ENCODE data around the gene AXDND1. TPM values are rescaled to one million over a fixed set of nuclear protein-coding genes. Genes with fewer than 3 reads are reported as not detected.

The AXDND1 gene
- polyA plus RNA-seq, 1 of the 3 experiments (the other 2 are of a cell fraction) = 0.16 TPM

DNA sequence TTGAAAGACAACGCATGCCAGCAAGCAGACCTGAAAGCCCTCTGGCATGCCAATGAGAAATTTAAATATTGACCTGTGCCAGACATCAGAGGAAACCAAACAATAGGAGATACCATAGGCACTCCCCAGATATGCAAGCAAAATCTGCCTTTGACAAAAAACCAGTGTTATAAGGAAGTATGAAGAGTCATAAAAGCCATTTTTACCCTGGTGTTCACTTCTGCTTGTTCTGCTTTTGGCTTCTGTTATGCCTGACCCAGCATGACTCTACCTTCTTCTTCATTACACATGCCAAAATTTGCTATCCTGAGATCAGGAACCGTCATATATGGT lies 183.6 kb downstream of the AXDND1 start:
- Histone ChIP-seq H3K4me2 (no peak overlapping the region), H3K36me3 (replicated peaks in 1 of 2; ENCODE audit: control insufficient read depth in 1 of 2, insufficient read depth in 2 of 2, low read length in 1 of 2) (no peaks in the 10 kb centered on the region), H4K20me1 (ENCODE audit: insufficient read depth) (no peaks in the 10 kb centered on the region), H3K9me2 (no peaks in the 10 kb centered on the region), H3K27ac (ENCODE audit: low read depth in 2 of 2, low read length in 1 of 2) (no peak overlapping the region), H3K9ac (no peak overlapping the region), H3K4me1 (ENCODE audit: control insufficient read depth in 1 of 2, insufficient read depth in 2 of 2, low read depth in 1 of 2, low read length in 1 of 2) (no peaks in the 10 kb centered on the region), H2AFZ (ENCODE audit: low read depth) (no peak overlapping the region), H3K79me2 (ENCODE audit: insufficient read depth) (no peaks in the 10 kb centered on the region), H3F3A (replicated peaks; ENCODE audit: insufficient read depth) (no peaks in the 10 kb centered on the region), H3K27me3 (ENCODE audit: insufficient read depth) (no peaks in the 10 kb centered on the region; the same call in 1 of the 2 replicates), H3K9me3 (no peaks in the 10 kb centered on the region), H3K4me3 (ENCODE audit: low read depth in 2 of 2, low read length in 1 of 2) (no peak overlapping the region)
- CTCF ChIA-PET = interaction anchor here (0.9 kb wide), 1 partner anchor 36 kb away, joined by 3 read pairs; no protein-coding TSS in a partner anchor
- POLR2A ChIA-PET = no interaction called here
- DNase-seq = no peak
- 12% methylated on average over 2 of the region's 2 CpGs for WGBS (ENCODE audit: low lambda C conversion rate)
- TF ChIP-seq ELF1 (IDR thresholded peaks at IDR 0.05) = no peak
- no peak for TF ChIP-seq TCF12 (IDR thresholded peaks at IDR 0.05)
- no peak for TF ChIP-seq POLR2AphosphoS5 (IDR thresholded peaks at IDR 0.05; ENCODE audit: low read depth, low read length)
- no peak for TF ChIP-seq FOXJ3 (CRISPR knock-in tag; IDR thresholded peaks at IDR 0.05)
- TF ChIP-seq EZH2phosphoT487 (IDR thresholded peaks at IDR 0.05; ENCODE audit: borderline replicate concordance, low read depth) = no peak
- TF ChIP-seq EP300 (IDR thresholded peaks at IDR 0.05; ENCODE audit: borderline replicate concordance in 1 of 2, low read depth in 1 of 2, low read length in 1 of 2) = no peak
- TF ChIP-seq, protein P1, sequence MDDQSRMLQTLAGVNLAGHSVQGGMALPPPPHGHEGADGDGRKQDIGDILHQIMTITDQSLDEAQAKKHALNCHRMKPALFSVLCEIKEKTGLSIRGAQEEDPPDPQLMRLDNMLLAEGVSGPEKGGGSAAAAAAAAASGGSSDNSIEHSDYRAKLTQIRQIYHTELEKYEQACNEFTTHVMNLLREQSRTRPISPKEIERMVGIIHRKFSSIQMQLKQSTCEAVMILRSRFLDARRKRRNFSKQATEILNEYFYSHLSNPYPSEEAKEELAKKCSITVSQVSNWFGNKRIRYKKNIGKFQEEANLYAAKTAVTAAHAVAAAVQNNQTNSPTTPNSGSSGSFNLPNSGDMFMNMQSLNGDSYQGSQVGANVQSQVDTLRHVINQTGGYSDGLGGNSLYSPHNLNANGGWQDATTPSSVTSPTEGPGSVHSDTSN (IDR thresholded peaks at IDR 0.05) = no peak
- TF ChIP-seq TEAD4 (IDR thresholded peaks at IDR 0.05; ENCODE audit: borderline replicate concordance, insufficient read depth) = no peak
- TF ChIP-seq, protein P2, sequence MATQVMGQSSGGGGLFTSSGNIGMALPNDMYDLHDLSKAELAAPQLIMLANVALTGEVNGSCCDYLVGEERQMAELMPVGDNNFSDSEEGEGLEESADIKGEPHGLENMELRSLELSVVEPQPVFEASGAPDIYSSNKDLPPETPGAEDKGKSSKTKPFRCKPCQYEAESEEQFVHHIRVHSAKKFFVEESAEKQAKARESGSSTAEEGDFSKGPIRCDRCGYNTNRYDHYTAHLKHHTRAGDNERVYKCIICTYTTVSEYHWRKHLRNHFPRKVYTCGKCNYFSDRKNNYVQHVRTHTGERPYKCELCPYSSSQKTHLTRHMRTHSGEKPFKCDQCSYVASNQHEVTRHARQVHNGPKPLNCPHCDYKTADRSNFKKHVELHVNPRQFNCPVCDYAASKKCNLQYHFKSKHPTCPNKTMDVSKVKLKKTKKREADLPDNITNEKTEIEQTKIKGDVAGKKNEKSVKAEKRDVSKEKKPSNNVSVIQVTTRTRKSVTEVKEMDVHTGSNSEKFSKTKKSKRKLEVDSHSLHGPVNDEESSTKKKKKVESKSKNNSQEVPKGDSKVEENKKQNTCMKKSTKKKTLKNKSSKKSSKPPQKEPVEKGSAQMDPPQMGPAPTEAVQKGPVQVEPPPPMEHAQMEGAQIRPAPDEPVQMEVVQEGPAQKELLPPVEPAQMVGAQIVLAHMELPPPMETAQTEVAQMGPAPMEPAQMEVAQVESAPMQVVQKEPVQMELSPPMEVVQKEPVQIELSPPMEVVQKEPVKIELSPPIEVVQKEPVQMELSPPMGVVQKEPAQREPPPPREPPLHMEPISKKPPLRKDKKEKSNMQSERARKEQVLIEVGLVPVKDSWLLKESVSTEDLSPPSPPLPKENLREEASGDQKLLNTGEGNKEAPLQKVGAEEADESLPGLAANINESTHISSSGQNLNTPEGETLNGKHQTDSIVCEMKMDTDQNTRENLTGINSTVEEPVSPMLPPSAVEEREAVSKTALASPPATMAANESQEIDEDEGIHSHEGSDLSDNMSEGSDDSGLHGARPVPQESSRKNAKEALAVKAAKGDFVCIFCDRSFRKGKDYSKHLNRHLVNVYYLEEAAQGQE (IDR thresholded peaks at IDR 0.05; ENCODE audit: low read depth, low read length) = no peak
- no peak for TF ChIP-seq GABPA (IDR thresholded peaks at IDR 0.05; ENCODE audit: low read depth)
- TF ChIP-seq GATA2 (CRISPR knock-in tag; IDR thresholded peaks at IDR 0.05) = no peak
- TF ChIP-seq, protein P3, sequence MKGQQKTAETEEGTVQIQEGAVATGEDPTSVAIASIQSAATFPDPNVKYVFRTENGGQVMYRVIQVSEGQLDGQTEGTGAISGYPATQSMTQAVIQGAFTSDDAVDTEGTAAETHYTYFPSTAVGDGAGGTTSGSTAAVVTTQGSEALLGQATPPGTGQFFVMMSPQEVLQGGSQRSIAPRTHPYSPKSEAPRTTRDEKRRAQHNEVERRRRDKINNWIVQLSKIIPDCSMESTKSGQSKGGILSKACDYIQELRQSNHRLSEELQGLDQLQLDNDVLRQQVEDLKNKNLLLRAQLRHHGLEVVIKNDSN (IDR thresholded peaks at IDR 0.05; ENCODE audit: borderline replicate concordance, low read depth) = no peak
- TF ChIP-seq NRF1 (IDR thresholded peaks at IDR 0.05; ENCODE audit: low read depth, low read length) = no peak
- no peak for TF ChIP-seq MEF2A (IDR thresholded peaks at IDR 0.05; ENCODE audit: borderline replicate concordance, low read depth)
- TF ChIP-seq RXRA (IDR thresholded peaks at IDR 0.05; ENCODE audit: borderline replicate concordance, low read depth) = no peak
- TF ChIP-seq, protein P4, sequence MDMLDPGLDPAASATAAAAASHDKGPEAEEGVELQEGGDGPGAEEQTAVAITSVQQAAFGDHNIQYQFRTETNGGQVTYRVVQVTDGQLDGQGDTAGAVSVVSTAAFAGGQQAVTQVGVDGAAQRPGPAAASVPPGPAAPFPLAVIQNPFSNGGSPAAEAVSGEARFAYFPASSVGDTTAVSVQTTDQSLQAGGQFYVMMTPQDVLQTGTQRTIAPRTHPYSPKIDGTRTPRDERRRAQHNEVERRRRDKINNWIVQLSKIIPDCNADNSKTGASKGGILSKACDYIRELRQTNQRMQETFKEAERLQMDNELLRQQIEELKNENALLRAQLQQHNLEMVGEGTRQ (IDR thresholded peaks at IDR 0.05; ENCODE audit: borderline replicate concordance, low read depth, low read length) = no peak
- TF ChIP-seq RCOR1 (IDR thresholded peaks at IDR 0.05; ENCODE audit: low read length) = no peak
- TF ChIP-seq, protein P5, sequence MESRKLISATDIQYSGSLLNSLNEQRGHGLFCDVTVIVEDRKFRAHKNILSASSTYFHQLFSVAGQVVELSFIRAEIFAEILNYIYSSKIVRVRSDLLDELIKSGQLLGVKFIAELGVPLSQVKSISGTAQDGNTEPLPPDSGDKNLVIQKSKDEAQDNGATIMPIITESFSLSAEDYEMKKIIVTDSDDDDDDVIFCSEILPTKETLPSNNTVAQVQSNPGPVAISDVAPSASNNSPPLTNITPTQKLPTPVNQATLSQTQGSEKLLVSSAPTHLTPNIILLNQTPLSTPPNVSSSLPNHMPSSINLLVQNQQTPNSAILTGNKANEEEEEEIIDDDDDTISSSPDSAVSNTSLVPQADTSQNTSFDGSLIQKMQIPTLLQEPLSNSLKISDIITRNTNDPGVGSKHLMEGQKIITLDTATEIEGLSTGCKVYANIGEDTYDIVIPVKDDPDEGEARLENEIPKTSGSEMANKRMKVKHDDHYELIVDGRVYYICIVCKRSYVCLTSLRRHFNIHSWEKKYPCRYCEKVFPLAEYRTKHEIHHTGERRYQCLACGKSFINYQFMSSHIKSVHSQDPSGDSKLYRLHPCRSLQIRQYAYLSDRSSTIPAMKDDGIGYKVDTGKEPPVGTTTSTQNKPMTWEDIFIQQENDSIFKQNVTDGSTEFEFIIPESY (IDR thresholded peaks at IDR 0.05; ENCODE audit: borderline replicate concordance, low read depth) = no peak
- TF ChIP-seq, protein P6, sequence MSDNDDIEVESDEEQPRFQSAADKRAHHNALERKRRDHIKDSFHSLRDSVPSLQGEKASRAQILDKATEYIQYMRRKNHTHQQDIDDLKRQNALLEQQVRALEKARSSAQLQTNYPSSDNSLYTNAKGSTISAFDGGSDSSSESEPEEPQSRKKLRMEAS (IDR thresholded peaks at IDR 0.05; ENCODE audit: low read depth) = no peak

All from SK-N-SH (cell line).